NOMO-1 (cell line): ENCODE data around the gene SCUBE1.
"Not testable (repeated sequence)": the region's sequence is repeated elsewhere in the genome, so short reads cannot be mapped to it uniquely, and the experiment has no call there.

Experiments
- DNase-seq, 2 experiments: peaks; one replicate each; lab custom pipeline; 2025; ENCODE audit not compliant: unreplicated experiment in 2 of 2; lab: John Stamatoyannopoulos, UW

SCUBE1 gene

GRCh38 chr22:43288807-43289420 lies 54.3 kb downstream of the SCUBE1 start:
- no peak for DNase-seq

GRCh38 chr22:43288378-43288777 lies 54.8 kb downstream of the SCUBE1 start:
- no peak for DNase-seq

- no peak for DNase-seq
These were observed 55.7 kb downstream of the SCUBE1 start for GRCh38 chr22:43287441-43287840.

- DNase-seq: no peak
These were observed 61.8 kb downstream of the SCUBE1 start for GRCh38 chr22:43281394-43281793.

GRCh38 chr22:43280523-43280886 lies 62.7 kb downstream of the SCUBE1 start:
- DNase-seq: not testable (repeated sequence)

- no peak for DNase-seq
These were observed 63.2 kb downstream of the SCUBE1 start for GRCh38 chr22:43279867-43280522.

GRCh38 chr22:43277987-43278601 lies 65.1 kb downstream of the SCUBE1 start:
- peak; percentile 6 to 10 for DNase-seq

- no peak for DNase-seq
These were observed 66.1 kb downstream of the SCUBE1 start for GRCh38 chr22:43277091-43277490.

GRCh38 chr22:43276321-43276720 lies 66.9 kb downstream of the SCUBE1 start:
- DNase-seq: no peak

- peak; percentile 15 to 28 for DNase-seq
These were observed 67.4 kb downstream of the SCUBE1 start for GRCh38 chr22:43275545-43276317.

- no peak for DNase-seq
These were observed 68.5 kb downstream of the SCUBE1 start for GRCh38 chr22:43274595-43275240.

GRCh38 chr22:43273902-43274484 lies 69.2 kb downstream of the SCUBE1 start:
- peak; percentile 44 to 49 for DNase-seq

GRCh38 chr22:43272869-43273318 lies 70.3 kb downstream of the SCUBE1 start:
- no peak for DNase-seq

- DNase-seq: no peak
These were observed 70.9 kb downstream of the SCUBE1 start for GRCh38 chr22:43272301-43272700.

- DNase-seq: no peak
These were observed 72.2 kb downstream of the SCUBE1 start for GRCh38 chr22:43270949-43271348.

GRCh38 chr22:43270314-43270908 lies 72.8 kb downstream of the SCUBE1 start:
- DNase-seq: no peak

- DNase-seq: no peak
These were observed 73.5 kb downstream of the SCUBE1 start for GRCh38 chr22:43269646-43270045.

GRCh38 chr22:43269246-43269645 lies 73.9 kb downstream of the SCUBE1 start:
- no peak for DNase-seq

GRCh38 chr22:43267981-43268660 lies 75.1 kb downstream of the SCUBE1 start:
- DNase-seq: no peak
